Activated naive CD4-positive, alpha-beta T cell treated with anti-CD3 and anti-CD28 coated beads, Interleukin-2, amount 10 ng/mL, durations not matched to agents 7 days and 5 days (primary cell): ENCODE data around the gene CCNB2.

Experiments used
- CTCF ChIA-PET: fragments of 350-600 bp; sonication (Branson Sonifier 250); formaldehyde crosslinking; loops from one replicate; lab custom pipeline; 2021; ENCODE audit warnings: antibody characterized with exemption; lab: Charles Lee
- DNase-seq: peaks from one replicate; pipeline ENCODE4 v3.0.0-alpha.2; 2020
- H3K27ac Mint-ChIP-seq: one replicate; pipeline ENCODE4 v1.8.0; 2021; ENCODE audit warnings: mild to moderate bottlenecking, moderate library complexity, mixed read lengths
- H3K27me3 Mint-ChIP-seq: one replicate; pipeline ENCODE4 v1.8.0; 2021; ENCODE audit warnings: mild to moderate bottlenecking, mixed read lengths
- H3K36me3 Mint-ChIP-seq: one replicate; pipeline ENCODE4 v1.8.0; 2021; ENCODE audit warnings: mixed read lengths
- H3K4me1 Mint-ChIP-seq: one replicate; pipeline ENCODE4 v1.8.0; 2021; ENCODE audit warnings: mixed read lengths
- H3K4me3 Mint-ChIP-seq: one replicate; pipeline ENCODE4 v1.8.0; 2021; ENCODE audit warnings: mild to moderate bottlenecking, moderate library complexity, mixed read lengths
- H3K9me3 Mint-ChIP-seq: one replicate; pipeline ENCODE4 v1.8.0; 2021; ENCODE audit warnings: mixed read lengths

The CCNB2 gene

GRCh38 chr15:59104912-59105732, at the start of gene CCNB2:
TSS of gene CCNB2 (plus strand) at chr15:59105146. CDS start at chr15:59105269, 123 bp downstream.
- Mint-ChIP-seq H3K27ac (peak within 1 kb of the TSS; percentile 100), H3K9me3 (no peaks in the 10 kb centered on the region), H3K36me3 (peaks cover 41% of the 10 kb centered on the region), H3K4me3 (peak within 1 kb of the TSS; percentile 97), H3K27me3 (no peaks in the 10 kb centered on the region), H3K4me1 (peaks cover 51% of the 10 kb centered on the region)
- peak; percentile 92 for DNase-seq
- CTCF ChIA-PET: no interaction called here

- H3K27ac Mint-ChIP-seq: no peak overlapping the region
- CTCF ChIA-PET: interaction anchor here (0.8 kb wide), 1 partner anchor 79 kb away, joined by 4 read pairs; no protein-coding TSS in a partner anchor
Observed at GRCh38 chr15:59059076-59059597, 45.8 kb upstream of the CCNB2 start.

GRCh38 chr15:59060348-59060747, 44.6 kb upstream of the CCNB2 start:
- Mint-ChIP-seq H3K4me3 (no peak overlapping the region), H3K4me1 (peaks cover 7% of the 10 kb centered on the region), H3K36me3 (peaks cover 64% of the 10 kb centered on the region), H3K27ac (no peak overlapping the region), H3K27me3 (no peaks in the 10 kb centered on the region), H3K9me3 (no peaks in the 10 kb centered on the region)
- CTCF ChIA-PET: no interaction called here
- DNase-seq: no peak

More at GRCh38 chr15:59059076-59059597, 45.8 kb upstream of the CCNB2 start:
- Mint-ChIP-seq H3K4me1 (peaks cover 10% of the 10 kb centered on the region), H3K36me3 (peaks cover 66% of the 10 kb centered on the region), H3K4me3 (no peak overlapping the region), H3K9me3 (no peaks in the 10 kb centered on the region), H3K27me3 (no peaks in the 10 kb centered on the region)
- DNase-seq: no peak

- Mint-ChIP-seq H3K27me3 (no peaks in the 10 kb centered on the region), H3K36me3 (peaks cover 73% of the 10 kb centered on the region), H3K4me3 (no peak overlapping the region), H3K4me1 (peaks cover 7% of the 10 kb centered on the region), H3K9me3 (no peaks in the 10 kb centered on the region), H3K27ac (no peak overlapping the region)
- no peak for DNase-seq
- CTCF ChIA-PET: no interaction called here
Observed at GRCh38 chr15:59063042-59063441, 41.9 kb upstream of the CCNB2 start.

GRCh38 chr15:59069430-59069829, 35.5 kb upstream of the CCNB2 start:
- Mint-ChIP-seq H3K4me3 (no peak overlapping the region), H3K27ac (no peak overlapping the region), H3K9me3 (no peaks in the 10 kb centered on the region), H3K4me1 (peaks cover 11% of the 10 kb centered on the region), H3K27me3 (no peaks in the 10 kb centered on the region), H3K36me3 (peaks cover 73% of the 10 kb centered on the region)
- DNase-seq: no peak
- CTCF ChIA-PET: no interaction called here

GRCh38 chr15:59074607-59075006, 30.3 kb upstream of the CCNB2 start:
- CTCF ChIA-PET: interaction anchor here (1.2 to 1.8 kb wide), 2 partner anchors 8 to 11 kb away, joined by 3 to 5 read pairs; no protein-coding TSS in a partner anchor
- Mint-ChIP-seq H3K4me1 (peaks cover 15% of the 10 kb centered on the region), H3K9me3 (no peaks in the 10 kb centered on the region), H3K27me3 (no peaks in the 10 kb centered on the region), H3K36me3 (peaks cover 57% of the 10 kb centered on the region), H3K27ac (peak overlapping the region; percentile 74), H3K4me3 (no peak overlapping the region)
- no peak for DNase-seq

GRCh38 chr15:59087731-59088130, 17.2 kb upstream of the CCNB2 start:
- DNase-seq: no peak
- H3K9me3 Mint-ChIP-seq: no peaks in the 10 kb centered on the region
- peaks cover 44% of the 10 kb centered on the region for H3K36me3 Mint-ChIP-seq
- CTCF ChIA-PET: no interaction called here
- no peak overlapping the region for H3K27ac Mint-ChIP-seq
- no peaks in the 10 kb centered on the region for H3K27me3 Mint-ChIP-seq
- H3K4me3 Mint-ChIP-seq: no peak overlapping the region
- H3K4me1 Mint-ChIP-seq: no peaks in the 10 kb centered on the region

GRCh38 chr15:59094077-59094476, 10.9 kb upstream of the CCNB2 start:
- H3K4me1 Mint-ChIP-seq: peaks cover 12% of the 10 kb centered on the region
- no peaks in the 10 kb centered on the region for H3K9me3 Mint-ChIP-seq
- no peaks in the 10 kb centered on the region for H3K27me3 Mint-ChIP-seq
- no peak overlapping the region for H3K27ac Mint-ChIP-seq
- no peak for DNase-seq
- CTCF ChIA-PET: no interaction called here
- peaks cover 48% of the 10 kb centered on the region for H3K36me3 Mint-ChIP-seq
- no peak overlapping the region for H3K4me3 Mint-ChIP-seq

GRCh38 chr15:59096429-59096828, 8.5 kb upstream of the CCNB2 start:
- Mint-ChIP-seq H3K36me3 (peaks cover 46% of the 10 kb centered on the region), H3K4me3 (no peak overlapping the region), H3K27ac (no peak overlapping the region), H3K9me3 (no peaks in the 10 kb centered on the region), H3K4me1 (peaks cover 26% of the 10 kb centered on the region), H3K27me3 (no peaks in the 10 kb centered on the region)
- CTCF ChIA-PET: no interaction called here
- no peak for DNase-seq

GRCh38 chr15:59099162-59099685, 5.7 kb upstream of the CCNB2 start:
- H3K4me3 Mint-ChIP-seq: peak overlapping the region; percentile 61
- peak overlapping the region; percentile 88 for H3K27ac Mint-ChIP-seq
- CTCF ChIA-PET: no interaction called here
- H3K27me3 Mint-ChIP-seq: no peaks in the 10 kb centered on the region
- H3K36me3 Mint-ChIP-seq: peaks cover 38% of the 10 kb centered on the region
- H3K4me1 Mint-ChIP-seq: peaks cover 33% of the 10 kb centered on the region
- DNase-seq: no peak
- no peaks in the 10 kb centered on the region for H3K9me3 Mint-ChIP-seq

- peaks cover 42% of the 10 kb centered on the region for H3K36me3 Mint-ChIP-seq
- DNase-seq: no peak
- H3K9me3 Mint-ChIP-seq: no peaks in the 10 kb centered on the region
- peaks cover 55% of the 10 kb centered on the region for H3K4me1 Mint-ChIP-seq
- H3K27me3 Mint-ChIP-seq: no peaks in the 10 kb centered on the region
- CTCF ChIA-PET: no interaction called here
- H3K27ac Mint-ChIP-seq: peak overlapping the region; percentile 100
- H3K4me3 Mint-ChIP-seq: peak overlapping the region; percentile 97
Observed at GRCh38 chr15:59104602-59104911, 389 bp upstream of the CCNB2 start.

- Mint-ChIP-seq H3K9me3 (no peaks in the 10 kb centered on the region), H3K27me3 (no peaks in the 10 kb centered on the region), H3K36me3 (peaks cover 45% of the 10 kb centered on the region), H3K4me1 (peaks cover 56% of the 10 kb centered on the region), H3K4me3 (peak overlapping the region; percentile 97), H3K27ac (peak overlapping the region; percentile 100)
- DNase-seq: no peak
- CTCF ChIA-PET: interaction anchor here (1.3 kb wide), 1 partner anchor 13 kb away, joined by 3 read pairs; no protein-coding TSS in a partner anchor
Observed at GRCh38 chr15:59105854-59106253, 908 bp downstream of the CCNB2 start.

- peaks cover 38% of the 10 kb centered on the region for H3K4me1 Mint-ChIP-seq
- no peak overlapping the region for H3K27ac Mint-ChIP-seq
- H3K36me3 Mint-ChIP-seq: peaks cover 78% of the 10 kb centered on the region
- no peak for DNase-seq
- H3K27me3 Mint-ChIP-seq: no peaks in the 10 kb centered on the region
- no peaks in the 10 kb centered on the region for H3K9me3 Mint-ChIP-seq
- CTCF ChIA-PET: interaction anchor here (1.0 to 2.0 kb wide), 2 partner anchors 27 to 150 kb away, joined by 3 to 4 read pairs; no protein-coding TSS in a partner anchor
- H3K4me3 Mint-ChIP-seq: no peak overlapping the region
Observed at GRCh38 chr15:59111251-59111650, 6.3 kb downstream of the CCNB2 start.

GRCh38 chr15:59115047-59115446, 10.1 kb downstream of the CCNB2 start:
- Mint-ChIP-seq H3K9me3 (no peaks in the 10 kb centered on the region), H3K36me3 (peaks cover 81% of the 10 kb centered on the region), H3K27ac (no peak overlapping the region), H3K4me3 (no peak overlapping the region), H3K4me1 (peaks cover 11% of the 10 kb centered on the region), H3K27me3 (no peaks in the 10 kb centered on the region)
- DNase-seq: no peak
- CTCF ChIA-PET: no interaction called here

GRCh38 chr15:59116141-59116540, 11.2 kb downstream of the CCNB2 start:
- Mint-ChIP-seq H3K9me3 (no peaks in the 10 kb centered on the region), H3K27me3 (no peaks in the 10 kb centered on the region), H3K27ac (no peak overlapping the region), H3K4me1 (peaks cover 6% of the 10 kb centered on the region), H3K4me3 (no peak overlapping the region), H3K36me3 (peaks cover 79% of the 10 kb centered on the region)
- CTCF ChIA-PET: no interaction called here
- no peak for DNase-seq
